AG09309 (cell line): ENCODE data around the gene MYCBP.

ENCODE experiments used
- DNase-seq: peaks from one replicate; pipeline ENCODE4 v3.0.0-alpha.2; 2010; ENCODE audit warnings: low read depth
- H3K4me3 ChIP-seq: 2 replicates; pipeline ENCODE4 v1.5.1; 2011; ENCODE audit warnings: mild to moderate bottlenecking, low read depth, low read length, moderate library complexity; ENCODE audit not compliant: control insufficient read depth
- TF ChIP-seq, protein P1 (sequence below): IDR thresholded peaks from 2 replicates; pipeline ENCODE4 v1.5.1; 2011; ENCODE audit warnings: mild to moderate bottlenecking, low read depth, low read length, inconsistent platforms; ENCODE audit not compliant: insufficient read depth, control insufficient read depth; ENCODE audit errors: missing control alignments

Gene MYCBP

DNA sequence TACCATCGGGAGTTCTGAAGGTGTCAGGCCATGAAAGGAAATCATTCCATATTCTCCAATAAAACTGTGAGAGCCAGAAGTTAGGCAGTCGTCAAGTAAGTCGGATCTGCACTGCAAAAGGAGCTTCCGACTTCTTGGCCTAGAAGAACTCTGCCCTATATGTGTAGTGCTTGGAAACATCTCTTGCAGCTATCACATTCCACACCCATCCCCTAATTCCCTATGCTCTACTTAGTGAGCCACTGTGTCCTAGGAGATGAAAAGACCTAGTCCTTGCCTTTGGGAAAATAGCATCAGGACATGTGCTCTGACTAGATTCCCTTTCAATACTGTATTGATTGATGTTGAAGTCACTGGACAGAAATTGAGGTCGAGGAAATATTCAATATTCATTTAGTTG, 16.4 kb upstream of the MYCBP start:
- no peak overlapping the region for H3K4me3 ChIP-seq
- TF ChIP-seq, protein P1, sequence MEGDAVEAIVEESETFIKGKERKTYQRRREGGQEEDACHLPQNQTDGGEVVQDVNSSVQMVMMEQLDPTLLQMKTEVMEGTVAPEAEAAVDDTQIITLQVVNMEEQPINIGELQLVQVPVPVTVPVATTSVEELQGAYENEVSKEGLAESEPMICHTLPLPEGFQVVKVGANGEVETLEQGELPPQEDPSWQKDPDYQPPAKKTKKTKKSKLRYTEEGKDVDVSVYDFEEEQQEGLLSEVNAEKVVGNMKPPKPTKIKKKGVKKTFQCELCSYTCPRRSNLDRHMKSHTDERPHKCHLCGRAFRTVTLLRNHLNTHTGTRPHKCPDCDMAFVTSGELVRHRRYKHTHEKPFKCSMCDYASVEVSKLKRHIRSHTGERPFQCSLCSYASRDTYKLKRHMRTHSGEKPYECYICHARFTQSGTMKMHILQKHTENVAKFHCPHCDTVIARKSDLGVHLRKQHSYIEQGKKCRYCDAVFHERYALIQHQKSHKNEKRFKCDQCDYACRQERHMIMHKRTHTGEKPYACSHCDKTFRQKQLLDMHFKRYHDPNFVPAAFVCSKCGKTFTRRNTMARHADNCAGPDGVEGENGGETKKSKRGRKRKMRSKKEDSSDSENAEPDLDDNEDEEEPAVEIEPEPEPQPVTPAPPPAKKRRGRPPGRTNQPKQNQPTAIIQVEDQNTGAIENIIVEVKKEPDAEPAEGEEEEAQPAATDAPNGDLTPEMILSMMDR: no peak
- DNase-seq: no peak

DNA sequence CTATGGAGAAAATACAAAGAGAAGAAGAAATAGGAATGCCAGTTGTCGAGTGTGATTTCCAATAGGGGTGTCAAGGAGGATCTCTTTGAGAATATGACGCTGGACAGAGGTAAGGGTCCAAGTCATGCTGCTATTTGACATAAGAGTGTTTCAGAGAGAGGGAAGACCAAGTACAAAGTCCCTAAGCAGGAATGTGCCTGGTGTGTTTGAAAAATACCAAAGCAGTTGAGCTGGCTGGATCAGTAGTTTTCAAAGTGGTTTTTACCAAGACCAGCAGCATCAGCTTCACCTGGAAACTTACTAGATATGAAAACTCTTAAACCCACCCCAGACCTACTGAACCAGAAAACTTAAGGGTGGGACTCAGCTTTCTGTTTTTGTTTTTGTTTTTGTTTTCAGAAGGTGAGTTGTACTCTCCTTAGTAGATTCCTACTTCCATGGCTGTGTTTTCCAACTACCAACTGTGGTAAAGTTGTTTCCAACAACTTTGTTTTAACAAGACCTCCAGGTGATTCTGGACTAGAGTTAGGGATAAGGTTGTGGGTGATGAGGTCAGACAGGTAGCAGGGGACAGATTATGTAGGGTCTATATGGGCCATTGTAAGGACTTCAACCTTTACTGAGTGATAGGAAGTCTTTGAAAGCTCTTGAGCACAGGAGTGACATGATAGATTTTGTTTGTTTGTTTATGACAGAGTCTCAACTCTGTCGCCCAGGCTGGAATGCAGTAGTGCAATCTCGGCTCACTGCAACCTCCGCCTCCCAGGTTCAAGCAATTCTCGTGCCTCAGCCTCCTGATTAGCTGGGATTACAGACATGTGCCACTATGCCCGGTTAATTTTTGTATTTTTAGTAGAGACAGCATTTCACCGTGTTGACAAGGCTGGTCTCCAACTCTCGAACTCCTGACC, 15.5 kb upstream of the MYCBP start:
- H3K4me3 ChIP-seq: no peak overlapping the region
- TF ChIP-seq, protein P1: no peak
- DNase-seq: no peak

DNA sequence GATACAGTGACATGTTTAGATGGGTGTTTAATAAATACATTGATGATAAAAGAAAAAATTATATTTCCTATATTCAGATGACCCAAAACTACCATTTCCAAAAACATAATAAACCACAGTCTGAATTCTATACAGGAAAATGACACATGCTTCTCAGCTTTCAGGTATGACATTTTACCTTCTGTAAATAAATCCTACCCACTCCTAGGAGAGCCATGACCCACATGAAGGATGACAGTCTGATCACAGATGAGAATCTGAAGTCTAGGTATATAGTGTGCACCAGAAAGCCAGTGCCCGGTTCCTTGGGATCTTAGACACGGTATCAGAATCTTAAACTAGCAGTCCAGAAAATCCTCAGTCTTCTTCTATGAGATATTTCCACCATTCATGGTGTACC, 11.9 kb upstream of the MYCBP start:
- no peak overlapping the region for H3K4me3 ChIP-seq
- no peak for DNase-seq
- TF ChIP-seq, protein P1: no peak

GRCh38 chr1:38881487-38881886, 8.3 kb upstream of the MYCBP start, which contains the start of gene GJA9:
GJA9 (minus strand) TSS chr1:38881587; CDS start chr1:38876098, 5,489 bp downstream.
- TF ChIP-seq, protein P1: no peak
- no peak within 1 kb of the TSS for H3K4me3 ChIP-seq
- DNase-seq: no peak

DNA sequence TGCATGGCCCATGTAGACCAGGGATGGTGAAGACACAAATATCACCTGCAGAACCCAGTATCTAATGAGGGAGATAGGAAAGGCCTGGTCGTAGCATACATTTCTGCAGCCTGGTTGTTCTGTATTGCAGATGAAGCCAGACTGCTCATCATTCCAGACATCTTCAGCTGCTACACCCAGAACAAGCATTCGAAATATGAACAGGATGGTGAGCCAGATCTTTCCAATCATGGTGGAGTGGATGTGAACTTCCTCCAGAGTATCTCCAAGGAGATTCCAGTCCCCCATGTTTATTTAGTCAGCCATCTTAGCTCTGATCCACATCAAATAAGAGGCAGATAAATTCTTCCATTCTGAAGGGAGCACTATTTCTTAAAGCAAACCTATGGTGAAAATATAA, 2.7 kb upstream of the MYCBP start:
- no peak overlapping the region for H3K4me3 ChIP-seq
- DNase-seq: no peak
- TF ChIP-seq, protein P1: no peak

GRCh38 chr1:38872401-38873026, 634 bp downstream of the MYCBP start:
- DNase-seq: no peak
- H3K4me3 ChIP-seq: peak overlapping the region; percentile 99
- TF ChIP-seq, protein P1: no peak
